ENCODE data around the gene CNOT4.

Gene CNOT4

GRCh38 chr7:135448753-135449152 lies 61.1 kb downstream of the CNOT4 start:
- no peak for TF ChIP-seq CTCF (IDR thresholded peaks at IDR 0.05)

DNA sequence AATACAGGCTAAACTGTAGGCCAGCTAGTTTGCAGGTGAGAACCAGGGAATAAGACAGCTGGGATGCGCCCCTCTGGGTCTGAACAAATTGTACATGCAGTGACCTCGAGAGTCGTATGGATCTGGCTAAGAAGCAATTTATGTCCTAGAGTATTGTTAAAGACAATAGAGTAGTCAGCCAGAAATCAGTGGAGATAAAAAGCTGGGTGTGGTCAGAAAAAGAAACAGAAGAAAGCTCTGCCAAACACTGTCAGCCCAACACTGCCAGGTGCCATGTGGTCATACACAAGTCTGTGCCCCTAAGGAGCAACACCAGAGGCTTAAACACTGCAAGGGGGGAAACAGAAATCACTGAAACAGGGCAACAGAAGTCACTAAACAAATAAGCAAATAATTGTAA lies 62.2 kb downstream of the CNOT4 start:
- no peak for TF ChIP-seq CTCF (IDR thresholded peaks at IDR 0.05)

GRCh38 chr7:135445690-135446089 lies 64.2 kb downstream of the CNOT4 start:
- TF ChIP-seq CTCF (IDR thresholded peaks at IDR 0.05): no peak

DNA sequence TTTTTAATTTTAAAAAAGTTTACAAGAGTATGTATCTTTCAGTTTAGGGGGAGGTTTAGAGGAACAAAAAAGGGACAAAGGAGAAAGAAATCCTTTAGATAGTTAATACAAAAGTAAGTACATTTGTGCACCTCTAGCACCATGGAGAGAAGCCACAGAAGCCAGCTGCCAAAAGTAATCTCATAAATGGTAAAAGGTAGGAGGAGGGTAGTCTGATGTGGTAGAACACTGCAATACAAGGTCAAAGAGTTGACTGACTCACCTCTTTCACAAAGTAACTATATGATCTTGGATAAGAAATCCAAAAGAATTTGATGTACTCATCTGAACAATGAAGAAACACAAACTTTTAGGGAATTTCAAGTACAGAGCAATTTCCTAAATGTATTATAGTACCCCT lies 68.1 kb downstream of the CNOT4 start:
- no peak for TF ChIP-seq CTCF (IDR thresholded peaks at IDR 0.05)

GRCh38 chr7:135434047-135434446 lies 75.9 kb downstream of the CNOT4 start:
- TF ChIP-seq CTCF (IDR thresholded peaks at IDR 0.05): no peak

- no peak for TF ChIP-seq CTCF (IDR thresholded peaks at IDR 0.05)
Measured at GRCh38 chr7:135430626-135431025, 79.3 kb downstream of the CNOT4 start.

DNA sequence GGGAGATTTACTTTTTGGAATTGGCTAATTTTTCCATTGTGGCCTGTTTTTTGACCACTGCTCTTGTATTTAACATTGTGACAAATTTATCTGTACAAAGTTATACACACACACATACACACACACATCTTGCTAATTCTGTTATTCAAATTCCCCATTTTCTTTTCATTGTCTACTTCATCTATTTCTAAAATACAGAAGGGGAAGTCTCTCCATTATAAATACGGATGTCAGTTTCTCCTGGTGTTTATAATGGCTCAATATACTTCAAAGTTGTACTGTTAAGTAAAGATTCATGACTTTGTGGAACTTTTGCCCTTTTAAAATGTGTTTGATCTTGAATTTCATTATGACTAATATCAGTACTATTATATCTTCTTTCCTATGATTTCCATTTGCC lies 81.0 kb downstream of the CNOT4 start:
- TF ChIP-seq CTCF (IDR thresholded peaks at IDR 0.05): no peak

GRCh38 chr7:135428011-135428410 lies 81.9 kb downstream of the CNOT4 start:
- no peak for TF ChIP-seq CTCF (IDR thresholded peaks at IDR 0.05)

Data from LNCAP (cell line).